Nucleus accumbens (tissue), 56 donors: ENCODE results near the gene BSG.
A peak's percentile ranks its signal among the peaks of the same experiment; 100 is the strongest.
"Not testable (repeated sequence)": the region's sequence is repeated elsewhere in the genome, so short reads cannot be mapped to it uniquely, and the experiment has no call there.

ENCODE experiments used
- DNase-seq, 56 donors: peaks; one replicate each; lab custom pipeline; 2025; lab: John Stamatoyannopoulos, UW

BSG gene

DNA sequence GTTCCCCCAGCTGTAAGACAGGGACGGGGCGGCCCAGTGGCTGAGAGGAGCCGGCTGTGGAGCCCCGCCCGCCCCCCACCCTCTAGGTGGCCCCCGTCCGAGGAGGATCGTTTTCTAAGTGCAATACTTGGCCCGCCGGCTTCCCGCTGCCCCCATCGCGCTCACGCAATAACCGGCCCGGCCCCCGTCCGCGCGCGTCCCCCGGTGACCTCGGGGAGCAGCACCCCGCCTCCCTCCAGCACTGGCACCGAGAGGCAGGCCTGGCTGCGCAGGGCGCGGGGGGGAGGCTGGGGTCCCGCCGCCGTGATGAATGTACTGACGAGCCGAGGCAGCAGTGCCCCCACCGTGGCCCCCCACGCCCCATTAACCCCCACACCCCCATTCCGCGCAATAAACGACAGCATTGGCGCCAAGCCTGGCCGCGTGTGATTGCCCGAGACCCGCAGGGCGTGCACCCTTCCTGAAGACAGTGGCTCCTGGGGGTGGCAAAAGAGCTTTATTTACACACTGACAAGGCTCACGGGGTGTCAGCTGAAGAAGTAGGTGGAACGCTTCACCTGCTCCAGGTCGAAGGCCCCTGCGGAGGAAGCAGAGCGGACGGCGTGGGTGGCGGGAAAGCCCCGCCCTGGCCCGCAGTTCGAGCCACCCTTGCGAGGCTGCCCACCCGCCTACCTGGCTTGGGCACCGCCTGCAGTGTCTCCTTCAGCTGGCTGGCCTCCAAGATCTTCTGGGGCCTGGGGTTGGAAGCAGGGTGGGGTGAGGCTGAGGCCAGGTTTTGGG is 44.5 kb downstream of the BSG start:
- peak in 1 of 56 donors; percentile 38 for DNase-seq

DNA sequence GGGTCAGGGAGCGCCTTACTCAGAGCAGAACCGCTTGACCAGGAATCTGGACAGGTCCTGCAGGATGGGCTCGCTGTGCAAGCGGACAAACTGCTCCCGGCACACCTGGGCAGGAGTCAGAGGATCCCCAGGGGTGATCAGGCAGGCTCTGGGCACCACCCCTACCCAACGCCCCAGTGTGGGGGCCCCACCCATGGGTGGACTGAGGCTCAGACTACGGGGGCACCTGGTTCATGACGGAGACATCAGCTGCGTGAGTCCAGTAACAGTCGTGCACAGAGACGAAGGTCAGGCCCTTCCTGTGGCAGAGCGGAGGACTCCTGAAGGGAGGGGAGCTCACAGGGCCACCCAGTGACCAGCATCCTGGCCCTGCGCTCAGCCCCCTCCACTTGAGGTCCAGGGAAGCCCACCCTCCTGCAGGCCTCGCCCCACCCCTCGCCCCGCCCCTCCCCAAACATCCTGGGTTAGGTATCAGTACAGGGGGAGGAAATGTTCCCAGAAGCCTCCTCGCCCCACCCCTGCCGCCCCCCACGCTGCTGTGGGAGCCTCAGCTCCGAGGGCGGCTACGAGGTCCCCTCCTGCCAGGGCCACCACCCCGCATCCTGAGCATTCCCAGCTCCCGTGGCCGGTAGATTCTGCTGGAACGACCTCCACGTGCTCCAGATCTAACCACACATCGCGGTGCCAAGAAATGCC is 45.3 kb downstream of the BSG start:
- DNase-seq = peak in 1 of 56 donors; percentile 16

DNA sequence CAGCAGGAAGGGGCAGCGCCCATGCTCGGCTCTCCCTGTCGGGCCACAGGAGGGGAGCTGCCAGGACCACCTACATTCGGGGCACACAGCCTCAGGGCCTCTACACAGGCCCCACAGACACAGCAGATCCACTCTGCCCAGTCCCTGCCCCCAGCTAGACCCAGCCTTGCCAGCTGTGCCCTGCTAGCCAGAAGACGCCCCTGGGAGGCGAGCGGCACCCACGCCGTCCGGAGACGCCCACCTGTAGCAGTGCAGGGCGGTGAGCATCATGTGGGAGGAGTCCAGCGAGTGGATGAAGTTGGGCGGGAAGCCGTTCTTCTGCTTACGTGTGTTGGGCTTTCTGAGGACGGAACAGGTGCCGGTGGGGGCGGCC is 45.8 kb downstream of the BSG start:
- no peak for DNase-seq

DNA sequence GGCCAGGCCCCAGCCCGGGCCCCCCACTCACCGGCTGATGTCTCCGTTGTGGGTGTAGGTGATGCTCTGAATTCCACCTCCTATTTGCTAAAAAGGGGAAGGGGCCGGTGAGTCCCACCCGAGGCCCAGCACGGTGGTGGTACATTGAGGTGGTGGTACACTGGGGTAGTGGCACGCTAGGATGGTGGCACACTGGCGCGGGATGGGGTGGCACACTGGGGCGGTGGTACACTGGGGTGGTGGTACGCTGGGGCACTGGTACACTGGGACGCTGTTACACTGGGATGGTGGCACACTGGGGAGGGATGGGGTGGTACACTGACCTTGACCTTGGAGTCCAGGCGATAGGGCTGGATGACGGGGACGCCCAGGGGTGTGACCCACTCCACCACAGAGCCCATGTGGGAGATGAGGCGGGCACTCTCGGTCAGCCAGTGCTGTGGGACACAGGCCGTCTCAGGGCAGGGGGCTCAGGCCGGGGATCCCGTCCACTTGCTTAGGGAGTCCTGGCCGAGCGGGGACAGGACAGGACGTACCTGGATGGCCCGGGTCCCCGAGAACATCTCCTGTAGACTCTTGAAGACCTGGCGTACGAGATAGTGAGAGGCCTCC is 46.4 kb downstream of the BSG start:
- no peak for DNase-seq

DNA sequence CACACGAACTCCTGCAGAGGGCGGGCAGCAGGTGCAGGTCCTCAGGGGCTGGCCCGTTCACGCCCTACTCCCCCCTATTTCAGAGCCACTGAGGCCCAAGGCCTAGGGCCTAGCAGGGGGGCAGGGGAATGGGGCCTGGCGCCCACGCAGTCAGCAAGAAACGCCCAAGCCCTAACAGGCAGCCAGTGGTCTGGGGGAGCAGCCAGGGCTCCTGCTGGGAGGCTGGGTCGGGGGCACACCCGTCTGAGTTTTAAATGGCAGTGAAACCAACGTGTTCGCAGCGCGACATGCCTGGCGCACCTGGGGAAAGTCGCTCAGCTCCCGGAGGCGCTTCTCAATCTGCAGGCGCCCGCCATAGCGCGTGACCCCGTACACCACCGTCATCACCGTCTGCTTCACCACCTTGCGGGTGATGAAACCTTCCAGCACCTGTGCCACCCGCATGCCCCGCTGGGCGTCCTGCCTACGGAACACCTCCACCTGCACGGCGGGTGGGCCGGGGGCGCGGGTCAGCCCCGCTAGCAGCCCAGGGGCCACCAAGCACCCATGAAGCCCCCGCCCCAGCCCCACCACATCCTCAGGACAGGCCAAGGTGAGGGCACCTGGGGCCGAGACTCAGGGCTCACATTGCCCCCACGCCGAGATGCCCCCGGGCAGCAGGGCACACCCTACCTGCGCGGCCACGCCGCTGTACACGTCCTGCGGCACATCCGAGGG is 47.0 kb downstream of the BSG start:
- no peak for DNase-seq

DNA sequence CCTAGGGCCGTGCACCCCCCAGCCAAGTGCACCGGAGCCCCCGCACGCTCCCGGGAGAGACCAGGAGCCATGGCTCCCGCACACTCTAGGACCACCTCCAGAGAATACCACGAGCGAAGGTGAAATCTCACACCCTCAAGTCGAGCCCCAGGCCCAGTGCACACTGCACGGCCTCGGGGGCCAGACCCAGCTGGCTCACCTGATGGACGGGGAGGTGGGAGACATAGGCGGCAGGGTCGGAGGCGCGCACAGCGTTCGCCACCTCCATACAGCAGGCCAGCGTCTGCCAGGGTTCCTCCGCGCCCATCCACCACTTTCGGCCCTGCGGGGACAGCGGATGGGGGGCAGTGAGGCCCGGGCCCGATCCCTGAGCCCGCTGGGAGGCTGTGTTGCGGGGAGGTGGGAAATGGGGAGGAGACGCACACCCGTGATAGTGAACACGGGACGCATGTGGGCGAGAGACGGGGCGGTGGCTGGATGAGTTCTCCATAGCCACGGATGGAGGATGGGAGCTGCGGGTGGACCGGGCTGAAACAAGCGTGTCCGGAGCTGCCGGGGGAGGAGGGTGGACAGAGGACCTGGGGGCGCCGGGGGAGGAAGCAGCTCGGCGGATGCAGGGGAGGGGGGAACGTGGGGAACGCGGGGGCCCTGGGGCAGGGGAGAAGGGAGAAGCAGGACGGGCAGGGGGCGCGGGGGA is 47.9 kb downstream of the BSG start:
- DNase-seq = no peak

DNA sequence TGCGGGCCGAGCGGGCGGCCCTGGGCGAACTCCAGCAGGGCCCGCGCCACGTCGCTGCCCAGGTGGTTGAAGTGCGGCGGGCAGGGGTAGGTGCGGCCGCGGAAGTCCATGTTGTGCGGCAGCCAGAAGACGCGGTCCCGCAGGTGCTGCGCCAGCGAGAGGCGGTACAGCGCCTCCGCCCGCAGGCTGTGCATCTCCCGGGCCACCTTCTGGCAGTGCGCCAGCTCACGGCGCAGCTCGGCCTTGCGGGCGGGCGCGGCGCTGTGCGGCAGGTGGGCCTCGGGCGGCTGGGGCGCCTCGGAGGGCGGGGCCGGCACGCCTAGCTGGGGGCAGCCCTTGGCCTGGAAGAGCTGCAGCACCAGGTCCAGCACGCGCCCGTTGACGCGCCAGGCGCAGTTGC is 48.8 kb downstream of the BSG start:
- not testable (repeated sequence) for DNase-seq

DNA sequence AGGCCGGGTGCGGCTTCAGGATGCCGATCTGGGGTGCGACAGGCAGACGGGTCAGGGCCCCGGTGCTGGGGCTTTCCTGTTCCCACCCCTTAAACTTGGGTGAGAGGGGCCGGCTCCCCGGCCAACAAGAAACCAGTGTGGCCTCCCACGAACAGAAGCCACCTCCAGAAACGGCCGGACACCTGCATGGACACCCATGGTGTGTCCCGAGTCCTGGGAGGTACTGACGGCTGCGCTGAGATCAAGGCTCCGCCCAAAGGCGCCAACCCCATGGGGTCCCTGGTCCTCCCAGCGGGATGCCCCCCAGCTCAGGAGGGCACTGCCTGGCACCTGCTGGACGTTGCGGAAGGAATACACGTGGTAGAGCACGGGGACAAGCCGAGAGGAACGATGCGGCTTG is 49.4 kb downstream of the BSG start:
- no peak for DNase-seq

DNA sequence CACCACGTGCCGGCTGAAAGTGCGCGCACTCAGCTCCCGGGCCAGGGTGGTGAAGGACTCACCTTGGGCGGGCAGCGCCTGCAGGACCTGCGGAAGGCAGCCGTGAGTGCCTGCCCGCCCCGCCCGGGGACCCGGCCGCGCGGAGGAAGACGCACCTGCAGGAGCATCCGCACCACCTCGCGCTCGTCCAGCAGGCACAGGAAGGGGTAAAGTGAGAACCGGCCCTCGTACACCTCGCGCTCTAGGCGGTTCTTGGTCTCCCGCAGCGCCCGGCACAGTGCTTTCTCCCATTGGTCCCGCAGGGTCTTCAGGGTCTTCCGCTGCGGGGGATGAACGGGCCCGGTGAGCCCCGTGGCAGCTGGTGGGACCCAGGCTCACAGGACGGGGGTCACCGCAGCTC is 50.3 kb downstream of the BSG start:
- no peak for DNase-seq

DNA sequence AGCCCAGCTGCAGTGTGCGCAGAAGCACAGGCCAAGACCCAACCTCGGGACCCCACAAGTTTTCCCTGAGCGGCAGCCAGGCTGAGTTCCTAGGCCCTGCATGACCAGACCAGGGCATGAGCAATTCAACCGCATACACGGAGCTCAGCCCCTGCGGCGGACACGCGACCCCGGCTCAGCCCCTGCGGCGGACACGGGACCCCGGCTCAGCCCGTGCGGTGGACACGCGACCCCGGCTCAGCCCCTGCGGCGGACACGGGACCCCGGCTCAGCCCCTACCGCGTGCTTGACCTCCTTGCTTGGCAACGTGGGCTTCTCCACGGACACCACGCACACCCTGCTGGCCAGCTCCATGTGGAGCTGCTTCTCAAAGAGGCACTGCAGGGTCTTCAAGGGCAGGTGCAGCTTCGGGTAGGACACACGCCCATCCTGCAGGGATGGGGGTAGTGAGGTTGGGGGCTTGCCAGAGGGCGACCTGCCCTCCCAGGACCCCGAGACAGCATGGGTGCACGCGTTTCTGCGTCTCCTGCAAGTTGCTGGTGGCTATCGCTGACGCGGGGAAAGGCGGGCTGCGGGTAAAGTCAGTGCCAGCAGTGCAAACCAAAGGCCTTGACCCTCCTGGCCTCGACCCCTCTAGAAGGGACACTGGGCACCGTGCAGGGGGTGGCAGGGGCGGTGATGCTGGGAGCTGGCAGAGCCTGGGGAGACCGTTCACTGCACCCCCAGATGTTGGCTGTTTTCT is 51.0 kb downstream of the BSG start:
- no peak for DNase-seq

DNA sequence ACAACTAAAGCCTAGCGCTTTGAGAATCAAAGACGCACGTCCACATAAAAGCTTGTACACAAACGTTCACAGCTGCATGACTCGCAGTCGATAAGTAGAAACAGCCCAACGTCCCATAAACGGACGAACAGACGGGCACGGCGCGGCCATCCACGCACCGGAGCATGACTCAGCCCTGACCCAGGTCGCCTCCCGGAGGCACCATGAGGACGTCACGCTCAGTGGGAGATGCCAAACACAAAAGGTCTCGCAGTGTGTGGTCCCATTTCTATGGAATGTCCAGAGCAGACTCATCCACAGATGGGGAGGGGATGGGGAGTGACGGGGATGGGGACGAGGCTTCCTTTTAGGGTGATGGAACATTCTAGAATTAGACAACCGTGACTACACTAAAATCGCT is 51.6 kb downstream of the BSG start:
- DNase-seq = no peak

DNA sequence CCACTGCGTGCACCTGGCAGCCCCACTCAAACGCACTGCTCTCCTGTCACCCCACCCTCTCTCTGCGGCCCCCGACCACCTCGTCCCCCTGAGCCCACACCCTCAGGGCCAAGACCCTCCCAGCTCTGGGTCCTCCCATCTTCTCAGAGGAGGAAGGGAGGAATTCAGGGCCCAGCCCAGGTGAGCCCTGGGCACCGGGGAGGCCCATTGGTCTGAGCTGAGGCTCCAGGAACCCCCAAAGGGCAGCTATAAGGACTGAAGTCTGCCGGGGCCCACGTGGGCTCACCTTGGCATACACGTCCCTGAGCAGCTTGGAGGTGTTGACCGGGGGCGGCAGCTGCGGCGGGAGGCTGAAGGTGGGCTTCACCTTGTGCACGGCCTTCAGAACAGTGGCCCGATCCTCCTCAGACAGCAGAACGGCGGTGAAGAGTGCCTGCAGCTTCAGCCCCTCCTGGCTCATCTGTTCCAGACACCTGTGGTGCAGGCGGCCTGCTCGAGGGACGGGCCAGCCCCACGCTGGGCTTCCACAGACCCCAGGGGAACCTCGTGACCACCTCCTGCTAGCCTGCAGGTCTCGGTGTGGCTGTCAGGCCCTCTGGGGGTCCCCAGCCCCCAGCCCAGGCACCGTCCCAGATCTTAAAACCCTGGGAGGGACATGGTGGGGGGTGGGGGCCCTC is 52.2 kb downstream of the BSG start:
- no peak for DNase-seq

DNA sequence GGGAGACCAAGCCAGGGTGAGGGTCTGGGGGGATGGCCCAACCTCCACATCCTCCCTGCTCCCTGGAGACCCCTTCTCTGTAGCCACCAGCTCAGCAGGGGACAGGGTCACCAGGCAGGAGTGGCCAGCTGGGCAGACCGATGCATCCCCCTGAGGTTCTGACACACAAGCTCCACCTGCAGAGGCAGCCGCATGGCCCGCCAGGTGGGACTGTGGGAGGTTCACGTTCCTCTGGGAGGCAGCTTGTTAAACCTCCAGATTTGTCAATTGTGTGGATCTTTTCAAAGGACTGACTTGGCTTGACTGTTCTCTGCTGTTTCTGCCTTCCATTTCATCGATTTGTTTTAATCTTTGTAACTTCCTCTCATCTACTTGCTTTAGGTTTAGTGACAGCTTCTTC is 52.9 kb downstream of the BSG start:
- DNase-seq = peak in 1 of 56 donors; percentile 11

DNA sequence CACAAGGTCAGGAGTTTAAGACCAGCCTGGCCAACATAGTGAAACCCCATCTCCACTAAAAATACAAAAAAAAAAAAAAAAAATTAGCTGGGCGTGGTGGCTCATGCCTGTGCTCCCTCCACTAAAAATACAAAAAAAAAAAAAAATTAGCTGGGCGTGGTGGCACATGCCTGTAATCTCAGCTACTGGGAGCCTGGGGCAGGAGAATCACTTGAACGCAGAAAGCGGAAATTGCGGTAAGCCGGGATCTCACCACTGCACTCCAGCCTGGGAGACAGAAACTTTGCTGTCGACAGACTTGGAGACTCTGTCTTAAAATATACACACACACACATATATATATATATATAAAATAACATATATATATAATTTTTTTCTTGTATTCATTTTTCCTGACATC is 54.2 kb downstream of the BSG start:
- DNase-seq = not testable (repeated sequence)

DNA sequence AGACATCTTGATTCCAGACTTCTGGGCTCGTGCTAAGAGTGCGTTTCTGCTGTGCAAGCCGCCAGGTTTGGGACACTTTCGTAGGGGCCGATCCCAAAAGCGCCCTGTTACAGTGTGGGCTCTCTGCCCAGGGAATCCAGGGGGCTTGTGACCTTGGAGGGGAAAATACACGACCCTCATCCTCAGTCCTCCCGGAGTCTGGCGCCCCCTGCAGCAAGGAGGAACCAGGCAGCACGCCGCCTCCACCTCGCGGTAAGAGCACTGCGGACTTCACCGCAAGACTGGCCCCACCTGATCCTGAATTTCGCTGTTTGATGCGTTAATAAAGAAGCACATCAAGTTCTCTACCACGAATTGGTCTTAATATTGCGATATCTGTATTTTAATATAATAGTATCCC is 55.8 kb downstream of the BSG start:
- no peak for DNase-seq

DNA sequence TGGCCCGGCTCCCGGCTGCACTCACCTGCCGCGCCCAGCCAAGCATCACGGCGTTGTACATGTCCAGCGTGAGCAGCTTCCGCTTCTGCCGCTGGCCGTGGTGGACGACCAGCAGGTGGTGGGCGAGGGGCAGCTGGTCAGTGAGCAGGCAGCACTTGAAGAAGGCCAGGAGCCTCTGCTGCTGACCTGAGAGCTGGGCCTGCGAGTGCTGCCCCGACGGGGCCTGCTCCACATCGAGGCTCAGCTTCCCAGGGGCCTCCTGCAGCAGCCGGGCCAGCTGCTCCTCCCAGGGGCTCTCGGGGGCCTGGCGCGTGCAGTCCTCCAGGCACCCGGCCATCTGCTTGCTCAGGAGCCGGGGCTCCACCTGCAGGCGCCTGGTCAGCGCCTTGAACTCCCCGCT is 57.1 kb downstream of the BSG start:
- DNase-seq = not testable (repeated sequence)

DNA sequence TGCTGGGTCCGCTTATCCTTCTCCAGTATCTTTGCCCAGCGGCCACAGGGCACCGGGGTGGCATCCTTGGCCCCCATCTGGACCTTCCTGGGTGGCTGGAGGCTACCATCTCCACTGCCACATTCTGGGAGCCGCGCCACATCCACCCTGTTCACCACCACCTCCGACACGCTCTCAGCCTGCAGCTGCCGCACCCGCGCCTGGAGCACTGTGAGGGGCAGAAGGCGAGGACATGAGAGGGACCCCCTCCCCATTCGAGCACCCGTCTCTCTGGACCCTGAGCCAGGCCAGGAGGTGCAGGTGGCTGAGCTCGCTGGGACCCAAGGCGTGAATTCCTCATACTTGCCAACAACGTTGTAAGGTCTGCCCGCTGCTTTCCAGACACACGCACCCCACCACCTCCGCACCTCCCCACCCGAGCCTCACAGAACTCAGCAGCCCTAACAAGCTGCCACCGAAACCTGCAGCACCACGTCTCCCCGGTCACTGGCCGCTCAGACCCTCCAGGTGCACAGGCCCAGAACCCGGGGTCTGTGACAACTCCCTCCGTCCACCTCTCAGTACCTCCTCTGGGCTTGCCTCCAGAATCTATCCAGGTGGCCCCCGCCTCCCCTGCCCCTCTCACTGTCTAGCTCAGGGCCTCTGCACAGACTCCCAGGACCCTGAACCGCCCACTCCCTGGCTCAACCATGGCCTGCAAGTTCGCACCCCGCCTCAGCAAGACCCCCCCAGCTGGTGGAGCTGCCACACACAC is 57.7 kb downstream of the BSG start:
- no peak for DNase-seq

DNA sequence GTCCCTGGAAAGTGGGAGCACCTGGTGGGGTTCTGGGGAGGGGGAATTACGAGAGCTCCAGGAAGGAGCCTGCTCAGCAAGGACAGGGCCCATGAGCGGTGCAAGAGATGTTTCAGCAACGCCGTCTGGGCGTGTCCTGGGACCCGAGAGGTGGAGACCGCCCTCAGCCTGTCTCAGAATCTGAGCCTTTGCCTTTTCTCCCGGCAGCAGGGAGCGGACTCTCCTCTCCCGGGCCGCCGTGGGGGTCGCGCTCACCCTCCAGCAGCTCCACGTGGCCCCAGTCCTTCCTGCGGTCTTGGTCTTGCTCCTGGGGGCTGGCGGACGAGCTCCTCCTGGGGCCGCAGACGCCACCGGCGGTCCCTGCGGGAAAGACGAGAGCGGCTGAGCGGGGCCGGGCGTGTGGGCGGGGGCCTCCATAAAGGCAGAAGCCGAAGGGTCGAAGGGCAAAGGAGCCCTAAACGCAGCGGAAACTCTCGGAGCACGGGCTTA is 60.2 kb downstream of the BSG start:
- no peak for DNase-seq
